Chondrocyte (in vitro differentiated cells): ENCODE results near the gene UNC5A. TPM values are rescaled to one million over a fixed set of nuclear protein-coding genes. Genes with fewer than 3 reads are reported as not detected.

ENCODE experiments used
- DNase-seq: peaks from one replicate; pipeline ENCODE4 v3.0.0; 2021; ENCODE audit warnings: mixed read lengths, low spot score
- H3K27ac Mint-ChIP-seq: one replicate; pipeline ENCODE4 v1.8.0; 2021; ENCODE audit warnings: mild to moderate bottlenecking, moderate library complexity, mixed read lengths; ENCODE audit not compliant: unreplicated experiment
- H3K27me3 Mint-ChIP-seq: 2 replicates; pipeline ENCODE4 v1.8.0; 2021; ENCODE audit warnings: low read depth, mixed read lengths
- H3K36me3 Mint-ChIP-seq: 2 replicates; pipeline ENCODE4 v1.8.0; 2021; ENCODE audit warnings: low read depth, mixed read lengths
- H3K4me1 Mint-ChIP-seq: 2 replicates; pipeline ENCODE4 v1.8.0; 2021; ENCODE audit warnings: low read depth, mild to moderate bottlenecking, mixed read lengths
- H3K4me3 Mint-ChIP-seq: one replicate; pipeline ENCODE4 v1.8.0; 2021; ENCODE audit warnings: mild to moderate bottlenecking, moderate library complexity, mixed read lengths; ENCODE audit not compliant: unreplicated experiment
- H3K9me3 Mint-ChIP-seq: 2 replicates; pipeline ENCODE4 v1.8.0; 2021; ENCODE audit warnings: low read depth, mixed read lengths
- CTCF ChIP-seq: fragments of 200-600 bp; sonication (generic); IDR thresholded peaks from 2 replicates; pipeline ENCODE4 v1.5.0; 2021; ENCODE audit warnings: antibody characterized with exemption, mild to moderate bottlenecking, moderate library complexity
- total RNA-seq: library from RNA; stranded (reverse); gene quantifications from 3 replicates; pipeline ENCODE4 v1.2.1, GENCODE V29; 2021

UNC5A gene
- total RNA-seq, 1 donor from 2014 or later = 0.15 TPM

- peak; percentile 59 for DNase-seq
Observed at GRCh38 chr5:176784218-176785165, 25.9 kb upstream of the UNC5A start.

GRCh38 chr5:176785184-176786145 lies 24.9 kb upstream of the UNC5A start:
- Mint-ChIP-seq H3K27ac (no peak overlapping the region), H3K4me3 (no peak overlapping the region), H3K9me3 (no peaks in the 10 kb centered on the region), H3K4me1 (peaks cover 11% of the 10 kb centered on the region), H3K36me3 (peaks cover 3% of the 10 kb centered on the region), H3K27me3 (peaks cover 57% of the 10 kb centered on the region)
- TF ChIP-seq CTCF = no peak
- DNase-seq = peak; percentile 68

More at GRCh38 chr5:176784218-176785165, 25.9 kb upstream of the UNC5A start:
- H3K36me3 Mint-ChIP-seq = peaks cover 3% of the 10 kb centered on the region
- H3K9me3 Mint-ChIP-seq = peaks cover 4% of the 10 kb centered on the region
- H3K27me3 Mint-ChIP-seq = peaks cover 53% of the 10 kb centered on the region
- H3K27ac Mint-ChIP-seq = no peak overlapping the region
- H3K4me1 Mint-ChIP-seq = peaks cover 7% of the 10 kb centered on the region
- TF ChIP-seq CTCF = no peak
- H3K4me3 Mint-ChIP-seq = no peak overlapping the region

- Mint-ChIP-seq H3K27ac (no peak overlapping the region), H3K36me3 (peaks cover 2% of the 10 kb centered on the region), H3K4me3 (no peak overlapping the region), H3K4me1 (peaks cover 11% of the 10 kb centered on the region), H3K27me3 (peaks cover 53% of the 10 kb centered on the region), H3K9me3 (no peaks in the 10 kb centered on the region)
- no peak for DNase-seq
- TF ChIP-seq CTCF = no peak
Observed at GRCh38 chr5:176787676-176788075, 22.7 kb upstream of the UNC5A start.

GRCh38 chr5:176788091-176788490 lies 22.3 kb upstream of the UNC5A start:
- Mint-ChIP-seq H3K4me1 (peaks cover 11% of the 10 kb centered on the region), H3K27ac (no peak overlapping the region), H3K4me3 (no peak overlapping the region), H3K36me3 (peaks cover 2% of the 10 kb centered on the region), H3K27me3 (peaks cover 56% of the 10 kb centered on the region), H3K9me3 (no peaks in the 10 kb centered on the region)
- TF ChIP-seq CTCF = no peak
- no peak for DNase-seq
